Stimulated activated CD4-positive, alpha-beta T cell treated with anti-CD3 and anti-CD28 coated beads, Interleukin-4, amount 100 ng/mL, for 24 hours (primary cell): Measurements from ENCODE around the gene TUBGCP6.
"Not testable (repeated sequence)": the region's sequence is repeated elsewhere in the genome, so short reads cannot be mapped to it uniquely, and the experiment has no call there.

Source experiments
- DNase-seq: peaks from one replicate; pipeline ENCODE4 v3.0.0-alpha.2; 2020

The TUBGCP6 gene

DNA sequence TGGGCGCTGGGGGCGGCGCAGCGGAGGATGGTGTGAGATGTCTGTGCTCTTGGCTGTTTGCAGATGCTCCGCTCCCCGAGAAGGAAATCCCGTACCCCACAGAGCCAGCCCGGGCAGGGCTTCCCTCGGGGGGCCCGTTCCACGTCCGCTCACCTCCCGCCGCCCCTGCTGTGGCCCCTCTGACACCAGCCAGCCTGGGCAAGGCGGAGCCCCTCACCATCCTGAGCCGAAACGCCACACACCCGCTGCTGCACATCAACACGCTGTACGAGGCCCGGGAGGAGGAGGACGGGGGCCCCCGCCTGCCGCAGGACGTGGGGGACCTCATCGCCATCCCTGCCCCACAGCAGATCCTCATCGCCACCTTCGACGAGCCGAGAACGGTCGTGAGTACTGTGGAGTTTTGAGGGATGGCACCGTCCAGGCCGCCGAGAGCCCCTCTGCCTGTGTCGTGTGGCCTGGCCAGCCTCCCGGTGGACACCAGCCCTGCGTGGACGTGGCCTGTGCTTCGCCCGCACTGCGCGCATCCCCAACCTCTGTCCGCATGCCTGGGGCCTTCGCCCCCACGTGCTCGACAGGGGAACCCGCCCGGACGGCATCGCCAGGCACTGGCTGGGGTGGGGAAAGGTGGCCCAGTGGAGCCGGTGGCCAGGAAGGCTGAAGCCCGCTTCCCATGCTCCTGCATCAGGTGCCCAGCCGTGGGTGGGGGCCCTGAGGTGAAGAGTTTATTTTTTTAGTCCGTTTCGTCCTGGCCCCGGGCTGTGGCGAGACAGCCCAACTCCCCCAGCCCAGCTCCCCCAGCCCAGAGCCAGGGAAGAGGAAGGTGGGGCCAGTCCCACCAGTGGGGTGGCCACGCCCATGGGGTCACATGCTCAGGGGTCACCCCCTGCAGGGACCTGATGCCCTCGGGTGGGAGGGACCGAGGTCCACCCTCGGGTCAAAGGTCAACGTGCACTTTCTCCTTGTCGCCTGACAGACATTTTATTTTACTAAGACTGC, 65.7 kb downstream of the TUBGCP6 start:
- DNase-seq = no peak

DNA sequence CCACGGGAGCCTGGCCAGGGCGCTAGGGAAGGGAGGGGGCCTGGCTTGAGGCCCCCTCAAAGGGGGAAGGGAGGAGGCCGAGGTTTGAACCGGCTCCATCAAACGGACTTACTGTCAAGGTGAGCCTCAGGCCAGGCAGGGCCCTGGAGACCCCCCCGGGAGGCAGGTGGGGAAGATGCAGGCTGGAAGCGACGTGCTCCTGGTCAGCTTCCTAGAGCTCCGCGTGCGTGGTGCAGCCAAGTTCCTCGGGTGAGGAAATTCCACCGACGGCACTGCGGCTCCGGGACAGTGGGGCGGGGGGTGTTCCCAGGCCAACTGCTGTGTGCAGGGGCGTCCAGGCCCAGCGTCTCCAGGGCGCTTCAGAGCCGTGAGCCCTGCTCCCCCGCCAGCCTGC, 66.4 kb downstream of the TUBGCP6 start:
- no peak for DNase-seq

DNA sequence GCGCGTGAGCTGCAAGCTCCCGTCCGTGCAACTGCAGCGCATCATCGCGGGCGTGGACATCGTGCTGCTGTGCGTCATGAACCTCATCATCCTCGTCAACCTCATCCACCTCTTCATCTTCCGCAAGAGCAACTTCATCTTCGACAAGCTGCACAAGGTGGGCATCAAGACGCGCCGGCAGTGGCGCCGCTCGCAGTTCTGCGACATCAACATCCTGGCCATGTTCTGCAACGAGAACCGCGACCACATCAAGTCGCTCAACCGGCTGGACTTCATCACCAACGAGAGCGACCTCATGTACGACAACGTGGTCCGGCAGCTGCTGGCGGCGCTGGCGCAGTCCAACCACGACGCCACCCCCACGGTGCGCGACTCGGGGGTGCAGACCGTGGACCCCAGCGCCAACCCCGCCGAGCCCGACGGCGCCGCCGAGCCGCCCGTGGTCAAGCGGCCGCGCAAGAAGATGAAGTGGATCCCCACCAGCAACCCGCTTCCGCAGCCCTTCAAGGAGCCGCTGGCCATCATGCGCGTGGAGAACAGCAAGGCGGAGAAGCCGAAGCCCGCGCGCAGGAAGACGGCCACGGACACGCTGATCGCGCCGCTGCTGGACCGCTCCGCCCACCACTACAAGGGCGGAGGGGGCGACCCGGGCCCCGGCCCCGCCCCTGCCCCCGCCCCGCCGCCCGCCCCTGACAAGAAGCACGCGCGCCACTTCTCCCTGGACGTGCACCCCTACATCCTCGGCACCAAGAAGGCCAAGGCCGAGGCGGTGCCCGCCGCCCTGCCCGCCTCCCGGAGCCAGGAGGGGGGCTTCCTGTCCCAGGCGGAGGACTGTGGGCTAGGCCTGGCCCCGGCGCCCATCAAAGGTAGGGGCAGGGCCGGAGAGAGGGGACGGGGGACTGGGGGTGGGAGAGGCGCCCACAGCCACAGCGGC, 67.0 kb downstream of the TUBGCP6 start:
- DNase-seq = no peak

DNA sequence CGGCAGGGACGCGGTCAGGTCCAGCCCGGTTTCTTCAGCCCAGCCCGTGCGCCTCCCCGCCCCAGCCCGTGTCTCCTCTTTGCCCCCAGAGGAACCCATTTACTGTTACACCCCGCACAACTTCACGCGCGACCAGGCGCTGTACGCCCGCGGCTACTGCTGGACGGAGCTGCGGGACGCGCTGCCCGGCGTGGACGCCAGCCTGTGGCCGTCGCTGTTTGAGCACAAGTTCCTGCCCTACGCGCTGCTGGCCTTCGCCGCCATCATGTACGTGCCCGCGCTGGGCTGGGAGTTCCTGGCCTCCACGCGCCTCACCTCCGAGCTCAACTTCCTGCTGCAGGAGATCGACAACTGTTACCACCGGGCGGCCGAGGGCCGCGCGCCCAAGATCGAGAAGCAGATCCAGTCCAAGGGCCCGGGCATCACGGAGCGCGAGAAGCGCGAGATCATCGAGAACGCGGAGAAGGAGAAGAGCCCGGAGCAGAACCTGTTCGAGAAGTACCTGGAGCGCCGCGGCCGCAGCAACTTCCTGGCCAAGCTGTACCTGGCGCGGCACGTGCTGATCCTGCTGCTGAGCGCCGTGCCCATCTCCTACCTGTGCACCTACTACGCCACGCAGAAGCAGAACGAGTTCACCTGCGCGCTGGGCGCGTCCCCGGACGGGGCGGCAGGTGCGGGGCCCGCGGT, 67.8 kb downstream of the TUBGCP6 start:
- DNase-seq = no peak

DNA sequence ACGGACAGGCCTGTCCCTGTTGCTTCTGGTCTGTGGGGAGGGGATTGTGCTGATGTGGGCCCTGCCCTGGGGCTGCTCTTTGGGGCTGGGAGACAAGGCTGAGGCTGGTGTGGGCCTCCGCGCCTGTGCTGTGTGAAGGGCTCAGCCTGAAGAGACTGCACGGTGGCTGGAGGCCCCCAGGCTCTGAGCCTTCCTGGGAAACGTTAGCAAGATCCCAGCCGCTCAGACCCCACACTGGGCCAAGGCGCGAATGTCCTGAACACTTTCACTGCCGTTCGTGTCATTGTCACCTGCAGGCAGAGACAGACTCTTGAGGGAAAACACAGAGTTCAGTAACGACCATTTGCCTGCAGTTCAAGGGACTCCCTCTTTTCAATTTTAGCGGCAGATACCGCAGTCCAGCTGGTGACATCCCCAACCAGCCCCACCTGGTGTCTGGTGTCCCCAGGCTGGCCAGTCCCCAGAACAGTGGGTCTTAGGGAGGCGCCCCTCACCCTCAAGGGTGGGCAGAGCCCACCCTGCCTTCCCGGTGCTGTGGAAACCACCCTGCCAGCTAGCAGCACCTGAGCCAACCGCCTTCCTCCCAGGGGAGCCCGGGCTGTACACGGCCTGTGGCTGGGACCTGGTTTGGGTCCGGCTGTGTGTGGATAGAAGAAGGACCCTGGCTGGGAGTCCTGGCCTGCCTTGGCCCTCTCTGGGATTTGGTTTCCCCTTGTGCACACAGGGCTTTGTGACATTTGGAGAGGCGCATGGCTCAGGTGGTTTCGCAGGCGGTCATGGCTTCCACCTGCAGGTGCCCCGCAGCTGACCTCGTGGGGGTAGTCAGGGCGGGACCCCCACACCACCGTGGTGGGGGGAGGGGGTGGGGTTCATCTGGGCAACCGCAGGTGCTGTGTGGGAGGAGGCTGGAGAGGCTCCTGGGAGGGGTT, 68.6 kb downstream of the TUBGCP6 start:
- no peak for DNase-seq

DNA sequence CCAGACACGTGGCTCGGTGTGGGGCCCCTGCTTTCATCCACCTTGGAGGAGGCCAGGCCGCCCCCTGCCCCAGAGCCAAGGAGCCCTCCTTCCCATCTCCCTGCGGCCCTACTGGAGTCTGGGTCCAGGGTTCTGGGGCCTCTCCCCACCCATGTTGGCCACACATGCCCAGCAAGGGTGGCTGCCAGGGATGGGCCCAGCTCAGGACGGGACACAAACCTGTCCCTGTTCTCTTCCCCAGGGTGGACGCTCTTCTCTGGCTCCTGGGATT, 69.7 kb downstream of the TUBGCP6 start:
- DNase-seq = no peak

DNA sequence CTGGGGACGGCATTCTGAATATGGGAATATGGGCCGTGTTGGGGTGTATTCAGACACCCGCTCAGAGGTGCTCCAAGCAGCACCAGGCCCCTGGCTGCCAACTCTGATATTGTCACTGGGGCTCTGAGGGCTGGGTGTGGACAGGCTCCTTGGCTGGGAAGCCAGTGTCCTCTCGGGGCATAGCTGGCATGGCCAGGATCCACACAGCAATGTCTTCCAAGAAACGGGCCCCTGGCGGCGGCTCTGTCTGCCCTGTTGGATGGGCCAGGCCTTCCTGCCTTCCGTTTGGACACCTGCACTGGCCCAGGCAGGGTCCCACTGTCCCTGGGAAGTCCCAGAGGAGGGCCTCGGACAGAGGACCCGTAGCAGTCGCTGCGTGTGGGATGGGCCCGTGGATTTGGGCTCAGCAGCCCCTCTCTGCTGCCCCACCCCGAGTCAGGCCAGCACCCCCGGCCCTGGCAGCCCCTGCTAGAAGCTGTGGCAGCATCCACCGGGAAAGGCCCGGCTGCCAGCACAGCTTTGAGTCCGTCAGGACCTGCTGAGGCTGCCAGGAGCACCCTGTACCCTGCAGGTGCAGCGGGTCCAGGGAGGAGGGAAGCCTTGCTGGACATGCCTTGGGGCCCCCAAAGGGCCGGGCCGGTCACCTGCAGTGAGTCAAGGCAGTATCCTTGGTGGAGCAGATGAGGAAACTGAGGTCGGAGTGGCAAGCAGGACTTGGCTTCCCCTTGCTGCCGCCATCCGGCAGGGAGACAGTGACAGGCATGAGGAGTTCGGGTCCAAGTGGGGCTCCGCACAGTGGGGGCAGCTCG, 70.2 kb downstream of the TUBGCP6 start:
- DNase-seq = no peak

DNA sequence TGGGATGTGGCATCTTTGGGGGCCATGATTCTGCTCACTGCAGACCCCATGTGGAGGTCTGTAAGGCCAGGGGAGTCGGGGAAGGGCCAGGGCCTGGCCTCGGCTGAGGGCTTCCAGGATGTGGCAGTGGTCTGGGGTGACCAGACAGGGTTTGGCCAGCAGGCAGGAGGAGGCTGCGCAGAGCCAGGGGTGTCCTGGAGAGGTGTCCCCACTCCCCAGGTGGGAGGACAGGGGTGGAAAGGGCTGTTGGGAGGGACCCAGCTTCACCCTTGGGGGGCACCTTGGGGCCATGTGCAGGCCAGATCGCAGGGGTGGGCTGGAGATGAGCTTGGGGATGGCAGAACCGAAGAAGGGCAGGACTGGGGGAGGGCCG, 70.9 kb downstream of the TUBGCP6 start:
- DNase-seq = no peak

DNA sequence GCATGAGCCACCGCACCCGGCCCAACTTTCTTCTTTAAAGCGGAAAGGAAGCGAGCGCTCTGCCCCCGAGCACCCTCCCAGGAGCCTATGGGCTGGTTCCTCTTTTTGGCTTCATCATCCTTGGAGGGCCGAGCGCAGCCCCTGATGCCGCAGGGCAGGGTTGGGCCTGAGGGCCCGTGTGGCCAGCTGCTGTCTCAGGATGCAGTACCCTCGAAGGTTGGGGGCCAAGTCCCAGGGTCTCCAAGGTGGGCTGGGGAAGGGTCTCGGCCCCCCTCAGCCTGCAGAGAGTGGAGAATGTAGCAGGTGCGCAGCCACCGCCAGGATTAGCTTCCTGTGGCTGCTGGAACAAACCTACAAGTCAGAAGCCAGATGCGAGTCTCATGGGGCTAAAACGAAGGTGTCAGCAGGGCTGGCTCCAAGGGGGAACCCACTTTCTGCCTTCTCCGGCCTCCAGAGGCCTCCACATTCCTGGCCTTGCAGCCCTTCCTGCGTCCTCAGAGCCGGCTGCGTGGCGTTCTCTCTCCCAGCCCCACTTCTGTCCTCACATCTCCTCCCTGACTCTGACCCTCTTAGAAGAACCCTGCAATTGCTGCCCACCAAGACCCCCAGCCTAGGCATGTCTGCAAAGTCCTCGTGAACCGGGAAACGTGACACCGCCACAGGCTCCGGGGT, 71.4 kb downstream of the TUBGCP6 start:
- no peak for DNase-seq

DNA sequence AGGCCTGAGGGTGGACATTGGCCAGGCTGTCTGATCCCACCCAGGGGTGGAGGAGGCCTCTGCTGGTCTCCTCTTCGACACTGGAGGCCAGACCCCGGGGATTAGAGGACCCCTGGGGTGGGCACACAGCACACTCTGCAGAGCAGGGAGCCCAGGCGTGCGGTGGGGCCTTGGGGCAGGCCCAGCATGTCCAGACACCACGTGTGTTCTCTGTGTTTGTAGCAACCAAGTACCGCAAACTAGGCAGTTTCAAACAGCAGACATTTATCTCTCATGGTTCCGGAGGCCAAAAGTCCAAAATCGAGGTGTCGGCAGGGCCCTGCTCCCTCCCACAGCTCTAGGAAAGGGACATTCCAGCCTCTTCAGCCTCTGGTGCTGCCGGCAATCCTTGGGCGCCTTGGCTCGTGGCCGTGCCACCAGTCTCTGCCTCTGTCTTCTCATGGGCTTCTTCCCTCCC, 72.8 kb downstream of the TUBGCP6 start:
- no peak for DNase-seq

DNA sequence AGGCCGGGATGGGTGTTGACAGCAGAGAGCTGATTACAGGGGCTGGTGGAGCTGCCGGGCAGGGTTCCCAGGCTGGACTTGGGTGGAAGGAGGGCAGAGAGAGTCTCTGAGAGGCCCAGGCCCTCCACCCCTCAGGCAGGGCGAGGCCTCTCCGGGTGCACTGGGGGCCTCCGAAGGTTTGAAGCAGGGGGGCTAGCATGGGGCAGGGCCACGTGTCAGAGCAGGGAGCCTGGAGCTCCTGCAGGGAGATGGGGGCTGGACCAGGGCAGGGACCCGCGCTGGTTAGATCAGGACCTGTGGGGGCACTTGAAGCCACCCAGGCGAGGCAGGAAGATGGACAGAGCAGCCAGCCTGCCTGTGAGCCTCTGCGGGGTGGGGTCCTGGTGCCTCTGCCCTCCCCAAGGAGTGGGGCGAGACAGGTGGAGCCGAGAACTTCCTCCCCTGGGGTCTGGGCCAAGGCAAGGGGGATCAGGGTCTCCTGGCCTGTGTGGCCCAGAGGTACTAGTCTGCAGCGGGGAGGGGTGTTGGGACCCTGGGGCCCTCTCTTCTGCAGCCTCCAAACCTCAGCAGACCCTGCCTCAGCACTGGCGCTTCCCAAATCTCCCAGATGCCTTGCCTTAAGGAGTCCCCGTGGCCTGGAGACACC, 73.4 kb downstream of the TUBGCP6 start:
- no peak for DNase-seq

DNA sequence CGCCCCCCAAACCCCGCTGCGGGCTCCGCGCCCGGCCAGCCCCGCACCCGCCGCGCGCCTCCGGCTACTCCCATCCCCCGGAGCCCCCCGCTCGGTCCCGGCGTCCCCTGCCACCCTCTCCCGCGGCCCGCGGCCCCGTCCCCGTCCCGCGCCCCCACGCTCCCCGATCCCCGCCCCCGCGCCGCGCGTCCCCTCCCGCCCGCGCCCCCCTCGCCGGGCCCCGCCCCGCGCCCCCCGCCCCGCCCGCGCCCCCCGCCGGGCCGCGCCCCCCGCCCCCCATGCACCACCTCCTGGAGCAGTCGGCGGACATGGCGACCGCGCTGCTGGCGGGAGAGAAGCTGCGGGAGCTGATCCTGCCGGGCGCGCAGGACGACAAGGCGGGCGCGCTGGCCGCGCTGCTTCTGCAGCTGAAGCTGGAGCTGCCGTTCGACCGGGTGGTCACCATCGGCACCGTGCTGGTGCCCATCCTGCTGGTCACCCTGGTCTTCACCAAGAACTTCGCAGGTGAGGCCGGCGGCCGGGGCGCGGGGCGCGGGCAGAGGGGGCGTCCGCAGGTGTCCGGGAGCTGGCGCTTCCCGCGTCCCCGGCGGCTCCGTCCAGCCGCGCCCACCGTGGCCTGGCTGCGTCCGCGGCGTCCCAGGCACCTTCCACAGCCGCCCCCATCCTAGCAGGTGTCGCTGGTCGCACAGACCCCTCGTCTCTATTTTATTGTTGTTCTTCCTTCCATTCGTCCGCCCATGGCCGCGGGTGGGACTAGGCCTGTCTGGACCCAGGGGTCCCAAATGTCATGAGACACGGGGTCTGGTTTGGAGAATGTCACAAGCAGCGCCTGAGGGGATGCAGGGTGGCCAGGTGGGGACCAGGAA, 74.1 kb downstream of the TUBGCP6 start, which contains the start of gene PANX2:
TSS of gene PANX2 (plus strand) at position 279 of the 866 bp plus-strand sequence. CDS start at position 279, 0 bp downstream.
- DNase-seq = no peak

DNA sequence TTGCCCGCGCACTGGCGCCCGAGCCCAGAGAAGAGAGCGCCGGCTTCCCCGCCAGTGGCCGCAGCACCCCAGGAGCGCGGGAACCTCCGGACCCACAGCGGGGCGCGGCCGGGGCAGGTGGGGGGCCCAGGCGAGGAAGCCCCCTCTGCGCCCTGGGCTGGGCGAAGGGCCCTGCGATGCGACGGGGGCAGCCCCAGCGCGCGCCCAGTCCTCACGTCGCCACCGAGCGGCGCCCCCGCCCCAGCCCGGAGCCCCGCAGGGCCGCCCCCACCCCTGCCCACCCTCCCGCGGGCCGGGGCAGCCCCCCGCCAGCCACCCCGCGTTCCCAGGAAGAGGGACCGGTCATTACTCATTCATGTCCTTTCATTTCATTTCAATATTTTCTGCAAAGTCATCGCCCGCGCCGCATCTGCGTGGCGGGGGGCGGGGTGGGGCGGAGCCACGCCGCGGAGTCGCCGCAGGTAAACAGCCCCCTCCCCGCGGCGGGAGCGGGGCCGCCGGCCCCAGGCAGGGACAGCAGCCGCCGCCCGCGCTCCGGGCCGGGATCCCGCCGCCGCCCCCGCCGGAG, 75.0 kb downstream of the TUBGCP6 start:
- peak; percentile 69 for DNase-seq

DNA sequence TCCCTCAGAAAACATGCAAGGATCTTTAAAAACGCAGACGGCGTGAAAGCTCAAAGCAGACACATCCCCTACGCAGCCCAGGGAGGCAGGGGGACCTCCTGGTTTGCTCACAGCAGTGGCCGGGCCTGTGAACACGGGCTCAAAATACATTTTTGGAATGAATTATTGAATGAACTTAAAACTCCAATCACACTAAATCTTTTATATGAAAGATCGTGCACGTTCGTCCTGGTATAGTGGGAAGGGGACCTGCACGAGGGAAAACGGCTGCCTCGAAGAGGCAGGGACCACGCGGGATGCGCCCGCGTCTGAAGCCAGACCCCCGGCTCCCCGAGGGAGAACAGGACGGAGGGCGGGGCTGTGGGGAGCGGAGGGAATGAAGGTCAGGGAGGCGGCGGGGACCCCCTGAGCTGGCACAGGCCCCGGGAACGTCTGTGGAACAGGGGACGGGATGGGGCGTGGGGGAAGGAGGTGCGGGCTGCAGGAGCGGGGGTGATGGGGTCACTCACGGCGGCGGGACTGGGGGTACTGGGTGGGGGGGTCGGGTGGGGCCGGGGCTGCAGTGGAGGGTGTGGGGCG, 75.6 kb downstream of the TUBGCP6 start:
- no peak for DNase-seq

DNA sequence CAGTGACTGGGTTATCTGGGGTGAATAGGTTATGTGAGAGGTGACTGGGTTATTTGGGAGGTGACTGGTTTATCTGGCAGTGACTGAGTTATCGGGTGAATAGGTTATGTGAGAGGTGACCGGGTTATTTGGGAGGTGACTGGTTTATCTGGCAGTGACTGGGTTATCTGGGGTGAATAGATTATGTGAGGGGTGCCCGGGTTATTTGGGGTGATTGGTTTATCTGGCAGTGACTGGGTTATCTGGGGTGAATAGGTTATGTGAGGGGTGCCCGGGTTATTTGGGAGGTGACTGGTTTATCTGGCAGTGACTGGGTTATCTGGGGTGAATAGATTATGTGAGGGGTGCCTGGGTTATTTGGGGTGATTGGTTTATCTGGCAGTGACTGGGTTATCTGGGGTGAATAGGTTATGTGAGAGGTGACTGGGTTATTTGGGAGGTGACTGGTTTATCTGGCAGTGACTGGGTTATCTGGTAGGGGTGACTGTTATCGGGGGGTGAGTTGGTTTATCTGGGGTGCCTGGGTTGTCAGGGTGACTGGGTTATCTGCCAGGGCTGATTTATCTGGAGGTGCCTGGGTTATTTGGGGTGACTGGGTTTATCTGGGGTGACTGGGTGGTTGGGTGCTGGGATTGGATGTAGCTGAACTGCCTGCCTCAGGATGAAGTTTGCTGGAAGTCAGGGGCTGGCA, 76.2 kb downstream of the TUBGCP6 start:
- not testable (repeated sequence) for DNase-seq

DNA sequence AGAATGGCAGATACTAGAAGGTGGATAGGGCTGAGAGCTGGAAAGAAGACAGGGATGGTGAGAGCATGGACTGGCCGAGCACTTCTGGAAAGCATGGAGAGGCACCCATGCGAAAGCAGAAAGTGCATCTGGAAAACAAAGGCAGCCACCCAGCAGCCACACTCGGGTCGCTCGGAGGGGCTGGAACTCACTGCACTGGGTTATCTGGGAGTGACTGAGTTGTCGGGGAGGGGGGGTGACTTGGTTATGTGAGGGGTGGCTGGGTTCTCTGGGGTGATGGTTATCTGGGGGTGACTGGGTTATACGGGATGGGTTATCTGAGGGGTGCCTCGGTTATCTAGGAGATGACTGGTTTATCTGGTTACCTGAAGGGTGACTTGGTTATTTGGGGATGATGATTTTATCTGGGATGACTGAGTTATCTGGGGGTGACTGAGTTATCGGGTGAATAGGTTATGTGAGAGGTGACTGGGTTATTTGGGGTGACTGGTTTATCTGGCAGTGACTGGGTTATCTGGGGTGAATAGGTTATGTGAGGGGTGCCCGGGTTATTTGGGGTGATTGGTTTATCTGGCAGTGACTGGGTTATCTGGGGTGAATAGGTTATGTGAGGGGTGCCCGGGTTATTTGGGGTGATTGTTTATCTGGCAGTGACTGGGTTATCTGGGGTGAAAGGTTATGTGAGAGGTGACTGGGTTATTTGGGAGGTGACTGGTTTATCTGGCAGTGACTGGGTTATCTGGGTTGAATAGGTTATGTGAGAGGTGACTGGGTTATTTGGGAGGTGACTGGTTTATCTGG, 76.9 kb downstream of the TUBGCP6 start:
- no peak for DNase-seq
